Fibroblast of lung (primary cell): Measurements from ENCODE around the gene UROC1. TPM values are rescaled to one million over a fixed set of nuclear protein-coding genes. Genes with fewer than 3 reads are reported as not detected.

Experiments
- DNase-seq, 2 donors: peaks; one replicate each; pipeline versions ENCODE4 v3.0.0 to v3.0.0-alpha.2; 2010; ENCODE audit warnings: low read depth in 2 of 2
- H2AFZ ChIP-seq: 2 replicates; pipeline ENCODE4 v1.5.1; 2012; ENCODE audit warnings: low read length, control low read depth, inconsistent platforms
- H3K27ac ChIP-seq: 2 replicates; pipeline ENCODE4 v1.5.1; 2011; ENCODE audit warnings: low read length, control low read depth; ENCODE audit not compliant: insufficient read depth
- H3K27me3 ChIP-seq: 2 replicates; pipeline ENCODE4 v1.5.1; 2011; ENCODE audit warnings: mild to moderate bottlenecking, low read length; ENCODE audit not compliant: control insufficient read depth, insufficient read depth
- H3K36me3 ChIP-seq: 2 replicates; pipeline ENCODE4 v1.5.1; 2011; ENCODE audit warnings: low read length; ENCODE audit not compliant: control insufficient read depth, insufficient read depth
- H3K4me1 ChIP-seq: 2 replicates; pipeline ENCODE4 v1.5.1; 2011; ENCODE audit warnings: low read length; ENCODE audit not compliant: control insufficient read depth, insufficient read depth; ENCODE audit errors: extremely low read depth
- H3K4me2 ChIP-seq: 2 replicates; pipeline ENCODE4 v1.5.1; 2011; ENCODE audit warnings: low read length, control low read depth; ENCODE audit not compliant: insufficient read depth; ENCODE audit errors: extremely low read depth
- H3K4me3 ChIP-seq, 4 experiments: fragments of 200-600 bp in 1 of 4; sonication (generic) in 1 of 4; replicated peaks in 1 of 4; 2 replicates each; pipeline ENCODE4 v1.5.1; 2011 to 2016; ENCODE audit warnings: low read length in 4 of 4, low read depth in 3 of 4, mild to moderate bottlenecking in 3 of 4, control low read depth in 2 of 4, inconsistent platforms in 1 of 4, mixed read lengths in 1 of 4; ENCODE audit not compliant: insufficient read depth in 1 of 4; ENCODE audit errors: control extremely low read depth in 1 of 4
- H3K79me2 ChIP-seq: 2 replicates; pipeline ENCODE4 v1.5.1; 2012; ENCODE audit warnings: mild to moderate bottlenecking, low read length, inconsistent platforms; ENCODE audit not compliant: control insufficient read depth, insufficient read depth
- H3K9ac ChIP-seq: 2 replicates; pipeline ENCODE4 v1.5.1; 2011; ENCODE audit warnings: mild to moderate bottlenecking, low read length, control low read depth; ENCODE audit not compliant: insufficient read depth
- H3K9me3 ChIP-seq: 2 replicates; pipeline ENCODE4 v1.5.1; 2012; ENCODE audit warnings: low read depth, low read length; ENCODE audit not compliant: control insufficient read depth, insufficient read depth
- H4K20me1 ChIP-seq: 2 replicates; pipeline ENCODE4 v1.5.1; 2011; ENCODE audit warnings: low read length; ENCODE audit not compliant: control insufficient read depth, insufficient read depth; ENCODE audit errors: extremely low read depth
- EZH2 ChIP-seq: IDR thresholded peaks from 2 replicates; pipeline ENCODE4 v1.5.1; 2012; ENCODE audit warnings: low read length, control low read depth, mild to moderate bottlenecking; ENCODE audit errors: missing control alignments
- polyA plus RNA-seq, 2 donors: library from polyadenylated mRNA; depleted of rRNA in 1 of 2; stranded (reverse) in 1 of 2; unstranded in 1 of 2; fragments of >200 nt; gene quantifications; 2 replicates each; pipeline ENCODE4 v1.2.1, GENCODE V29; 2011 to 2012; ENCODE audit warnings: missing spikeins in 1 of 2
- total RNA-seq: library from RNA; depleted of rRNA; stranded (reverse); fragments of >200 nt; gene quantifications from 2 replicates; pipeline ENCODE4 v1.2.1, GENCODE V29; 2014
- TF ChIP-seq, protein P1 (sequence below), 2 donors: IDR thresholded peaks in 1 of 2; conservative IDR thresholded peaks in 1 of 2; 1 replicate in 1 of 2; 2 replicates in 1 of 2; pipeline ENCODE4 v1.5.1; 2011 to 2012; ENCODE audit warnings: low read length in 2 of 2, control low read depth in 1 of 2, inconsistent platforms in 1 of 2, low read depth in 1 of 2, mild to moderate bottlenecking in 1 of 2

UROC1 gene
- total and polyA plus RNA-seq, 2 donors (not counting 1 experiment from before 2014, with no cell fraction given): not detected

DNA sequence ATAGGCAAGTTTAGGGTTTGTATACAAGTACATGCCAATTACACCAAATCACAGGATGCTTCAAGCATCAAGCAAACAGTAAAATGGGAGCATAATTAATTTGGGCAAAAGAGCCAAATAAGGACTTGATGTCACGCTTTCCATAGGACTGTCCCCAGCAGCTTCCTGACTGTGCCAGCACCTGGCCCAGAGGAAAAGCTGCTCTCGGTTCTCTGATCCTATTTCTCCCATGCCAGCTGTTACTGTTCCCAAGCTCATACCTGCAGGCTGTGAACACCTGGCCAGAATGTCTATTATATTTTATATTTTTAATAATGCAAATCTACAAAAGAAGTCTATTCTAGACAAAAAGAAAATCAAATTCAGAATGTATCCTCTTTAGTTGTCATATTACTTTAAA is 54.1 kb downstream of the UROC1 start:
- H3K79me2 ChIP-seq: peaks cover 4% of the 10 kb centered on the region
- H3K27ac ChIP-seq: no peak overlapping the region
- peaks cover 37% of the 10 kb centered on the region for H3K36me3 ChIP-seq
- H2AFZ ChIP-seq: no peak overlapping the region
- no peak overlapping the region for H3K4me2 ChIP-seq
- H3K9ac ChIP-seq: no peak overlapping the region
- no peak for DNase-seq
- H3K27me3 ChIP-seq: no peaks in the 10 kb centered on the region
- H4K20me1 ChIP-seq: no peaks in the 10 kb centered on the region
- no peaks in the 10 kb centered on the region for H3K4me1 ChIP-seq
- no peak overlapping the region for H3K4me3 ChIP-seq
- TF ChIP-seq EZH2: no peak
- TF ChIP-seq, protein P1, sequence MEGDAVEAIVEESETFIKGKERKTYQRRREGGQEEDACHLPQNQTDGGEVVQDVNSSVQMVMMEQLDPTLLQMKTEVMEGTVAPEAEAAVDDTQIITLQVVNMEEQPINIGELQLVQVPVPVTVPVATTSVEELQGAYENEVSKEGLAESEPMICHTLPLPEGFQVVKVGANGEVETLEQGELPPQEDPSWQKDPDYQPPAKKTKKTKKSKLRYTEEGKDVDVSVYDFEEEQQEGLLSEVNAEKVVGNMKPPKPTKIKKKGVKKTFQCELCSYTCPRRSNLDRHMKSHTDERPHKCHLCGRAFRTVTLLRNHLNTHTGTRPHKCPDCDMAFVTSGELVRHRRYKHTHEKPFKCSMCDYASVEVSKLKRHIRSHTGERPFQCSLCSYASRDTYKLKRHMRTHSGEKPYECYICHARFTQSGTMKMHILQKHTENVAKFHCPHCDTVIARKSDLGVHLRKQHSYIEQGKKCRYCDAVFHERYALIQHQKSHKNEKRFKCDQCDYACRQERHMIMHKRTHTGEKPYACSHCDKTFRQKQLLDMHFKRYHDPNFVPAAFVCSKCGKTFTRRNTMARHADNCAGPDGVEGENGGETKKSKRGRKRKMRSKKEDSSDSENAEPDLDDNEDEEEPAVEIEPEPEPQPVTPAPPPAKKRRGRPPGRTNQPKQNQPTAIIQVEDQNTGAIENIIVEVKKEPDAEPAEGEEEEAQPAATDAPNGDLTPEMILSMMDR (conservative IDR thresholded peaks at IDR 0.05 in 1 of 2, IDR thresholded peaks at IDR 0.05 in 1 of 2; ENCODE audit: low read depth in 1 of 2, low read length in 2 of 2): no peak
- no peaks in the 10 kb centered on the region for H3K9me3 ChIP-seq

DNA sequence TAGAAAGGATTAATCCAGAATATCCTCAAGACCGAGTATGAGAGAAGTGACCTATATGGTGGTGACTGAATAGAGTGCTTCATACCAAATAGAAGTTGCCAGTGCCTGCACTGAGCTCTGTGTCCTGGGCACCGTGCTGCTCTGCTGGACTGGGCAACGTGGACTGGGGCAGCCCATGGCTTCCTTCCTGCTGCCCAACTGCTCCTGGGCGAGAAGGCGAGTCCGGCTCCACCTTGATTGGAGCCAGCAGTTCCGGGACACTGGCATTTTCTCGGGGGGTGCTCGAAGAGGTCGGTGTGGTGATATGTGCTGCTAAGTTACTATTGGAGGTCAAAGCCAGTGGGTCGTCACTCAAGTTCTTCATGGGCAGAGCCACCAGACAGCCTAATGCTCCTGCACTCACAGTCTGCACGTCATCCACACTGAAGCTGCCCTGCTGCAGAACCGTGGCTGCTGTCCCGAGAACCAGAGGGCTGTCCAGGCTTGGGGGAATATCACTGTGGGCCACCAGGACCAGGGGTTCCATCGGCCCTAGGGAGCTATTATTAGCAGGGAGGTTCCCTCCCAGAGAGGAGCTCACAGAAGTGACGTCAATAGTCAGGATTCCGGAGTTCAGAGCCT is 56.0 kb downstream of the UROC1 start:
- Histone ChIP-seq H3K79me2 (no peaks in the 10 kb centered on the region), H4K20me1 (no peaks in the 10 kb centered on the region), H2AFZ (no peak overlapping the region)

DNA sequence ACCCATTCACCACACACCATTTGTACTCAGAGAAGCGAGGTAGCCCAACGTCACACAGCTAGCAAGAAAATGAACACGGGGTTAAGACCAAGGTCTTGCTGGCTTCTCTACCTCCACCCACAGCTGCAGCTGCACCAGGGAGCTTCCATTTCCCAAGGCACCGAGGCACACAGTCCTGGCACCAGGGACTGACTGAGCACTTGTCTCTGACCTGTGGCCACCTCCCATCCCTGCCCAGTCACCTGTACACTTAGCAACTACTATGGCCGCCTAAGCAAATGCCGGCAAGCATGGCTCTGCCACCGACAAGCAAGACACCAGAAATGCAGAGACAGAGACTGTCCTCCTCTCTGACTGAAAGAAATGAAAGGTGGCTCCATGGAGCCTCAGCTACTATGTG is 57.2 kb downstream of the UROC1 start:
- Histone ChIP-seq H3K79me2 (no peaks in the 10 kb centered on the region), H3K36me3 (peaks cover 25% of the 10 kb centered on the region), H3K27me3 (no peaks in the 10 kb centered on the region), H3K4me3 (no peak overlapping the region), H3K9ac (no peak overlapping the region), H3K27ac (no peak overlapping the region), H4K20me1 (no peaks in the 10 kb centered on the region), H3K9me3 (no peaks in the 10 kb centered on the region), H3K4me2 (no peak overlapping the region), H3K4me1 (no peaks in the 10 kb centered on the region), H2AFZ (no peak overlapping the region)
- no peak for DNase-seq
- no peak for TF ChIP-seq EZH2
- TF ChIP-seq, protein P1 (conservative IDR thresholded peaks at IDR 0.05 in 1 of 2, IDR thresholded peaks at IDR 0.05 in 1 of 2; ENCODE audit: low read depth in 1 of 2, low read length in 2 of 2): no peak

More for the DNA sequence above, 56.0 kb downstream of the UROC1 start:
- H3K4me3 ChIP-seq: no peak overlapping the region
- H3K9ac ChIP-seq: no peak overlapping the region
- no peaks in the 10 kb centered on the region for H3K27me3 ChIP-seq
- DNase-seq: no peak
- H3K4me2 ChIP-seq: no peak overlapping the region
- no peaks in the 10 kb centered on the region for H3K4me1 ChIP-seq
- H3K36me3 ChIP-seq: peaks cover 32% of the 10 kb centered on the region
- H3K27ac ChIP-seq: no peak overlapping the region
- TF ChIP-seq EZH2: no peak
- TF ChIP-seq, protein P1 (conservative IDR thresholded peaks at IDR 0.05 in 1 of 2, IDR thresholded peaks at IDR 0.05 in 1 of 2; ENCODE audit: low read depth in 1 of 2, low read length in 2 of 2): no peak
- H3K9me3 ChIP-seq: no peaks in the 10 kb centered on the region
